ENCODE results near the gene GPHA2.

Gene GPHA2

GRCh38 chr11:64888729-64889511 lies 46.8 kb downstream of the GPHA2 start:
- DNase-seq = no peak

- DNase-seq = no peak
These were observed 47.3 kb downstream of the GPHA2 start for GRCh38 chr11:64888406-64888728.

- DNase-seq = peak; percentile 87
These were observed 47.8 kb downstream of the GPHA2 start for GRCh38 chr11:64887757-64888405.

DNA sequence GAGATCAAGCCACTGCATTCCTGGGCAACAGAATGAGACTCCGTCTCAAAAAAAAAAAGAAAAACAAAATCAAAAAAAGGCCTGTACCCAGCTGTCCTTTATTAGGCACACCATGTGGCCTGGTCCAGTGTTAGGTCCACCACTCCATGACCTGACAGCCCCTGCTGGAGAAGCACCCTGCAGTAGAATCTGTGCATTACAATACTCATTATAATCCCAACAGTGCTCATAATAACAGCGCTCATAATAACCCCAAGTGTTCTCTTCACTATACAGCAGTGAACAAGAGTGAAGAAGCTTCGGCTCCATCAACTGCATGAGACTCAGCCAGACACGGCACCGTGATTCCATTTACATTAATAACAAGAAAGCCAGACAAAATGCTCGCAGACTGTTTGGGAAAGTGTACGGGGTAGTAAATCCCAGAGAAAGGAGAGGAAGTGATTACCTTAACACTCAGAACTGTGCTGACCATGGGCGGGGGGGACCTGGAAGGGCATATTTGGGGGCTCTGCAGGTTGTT lies 48.4 kb downstream of the GPHA2 start:
- no peak for DNase-seq

DNA sequence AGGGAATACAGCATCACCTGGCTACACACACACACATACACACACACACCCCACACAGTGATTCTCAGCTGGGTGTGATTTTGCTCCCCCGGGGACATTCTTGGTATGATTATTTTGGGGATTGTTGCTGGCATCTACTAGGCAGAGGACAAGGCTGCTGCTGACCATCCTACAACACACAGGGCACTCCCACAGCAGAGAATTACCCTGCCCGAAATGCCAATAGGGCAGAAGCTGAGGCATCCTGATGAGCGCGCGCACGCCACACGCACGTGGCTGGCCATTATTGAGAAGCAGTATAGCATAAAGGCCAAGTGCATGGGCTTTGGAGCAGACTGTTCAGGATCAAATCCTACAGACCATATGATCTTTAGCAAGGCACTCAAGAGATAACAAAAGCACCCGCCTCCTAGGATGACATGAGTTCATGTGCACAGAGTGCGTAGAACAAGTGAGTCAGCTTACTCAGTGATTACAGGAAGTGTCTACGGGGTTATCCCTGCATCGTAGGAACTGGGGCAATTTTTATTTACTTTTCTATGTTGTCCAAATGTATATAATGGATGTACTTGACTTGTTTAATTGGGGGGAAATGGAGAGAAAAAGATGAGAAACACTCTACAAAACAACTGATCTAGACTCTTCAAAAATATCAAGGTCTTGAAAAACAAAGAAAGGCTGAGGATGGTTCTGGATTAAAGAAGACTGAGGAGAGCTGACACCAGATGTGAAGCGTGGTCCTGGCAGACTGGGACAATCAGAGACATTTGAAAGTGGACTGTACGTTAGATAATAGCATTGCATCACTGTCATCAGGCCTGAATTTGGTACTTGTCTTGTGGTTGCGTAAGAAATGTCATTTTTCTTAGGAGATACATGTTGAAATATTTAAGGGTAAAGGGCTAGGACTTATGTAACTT lies 50.1 kb downstream of the GPHA2 start:
- DNase-seq = peak; percentile 59

All from CD4-positive, alpha-beta T cell treated with Interleukin-12 subunit alpha and Interleukin-12 subunit beta, for 1 hour (primary cell).